HG03108 (cell line): ENCODE data around the gene TANC1.

Source experiments
- ATAC-seq: cut with Tn5 transposase; IDR thresholded peaks from one replicate; pipeline ENCODE4 v1.9.1; 2021; ENCODE audit warnings: moderate library complexity; ENCODE audit not compliant: unreplicated experiment

The TANC1 gene

DNA sequence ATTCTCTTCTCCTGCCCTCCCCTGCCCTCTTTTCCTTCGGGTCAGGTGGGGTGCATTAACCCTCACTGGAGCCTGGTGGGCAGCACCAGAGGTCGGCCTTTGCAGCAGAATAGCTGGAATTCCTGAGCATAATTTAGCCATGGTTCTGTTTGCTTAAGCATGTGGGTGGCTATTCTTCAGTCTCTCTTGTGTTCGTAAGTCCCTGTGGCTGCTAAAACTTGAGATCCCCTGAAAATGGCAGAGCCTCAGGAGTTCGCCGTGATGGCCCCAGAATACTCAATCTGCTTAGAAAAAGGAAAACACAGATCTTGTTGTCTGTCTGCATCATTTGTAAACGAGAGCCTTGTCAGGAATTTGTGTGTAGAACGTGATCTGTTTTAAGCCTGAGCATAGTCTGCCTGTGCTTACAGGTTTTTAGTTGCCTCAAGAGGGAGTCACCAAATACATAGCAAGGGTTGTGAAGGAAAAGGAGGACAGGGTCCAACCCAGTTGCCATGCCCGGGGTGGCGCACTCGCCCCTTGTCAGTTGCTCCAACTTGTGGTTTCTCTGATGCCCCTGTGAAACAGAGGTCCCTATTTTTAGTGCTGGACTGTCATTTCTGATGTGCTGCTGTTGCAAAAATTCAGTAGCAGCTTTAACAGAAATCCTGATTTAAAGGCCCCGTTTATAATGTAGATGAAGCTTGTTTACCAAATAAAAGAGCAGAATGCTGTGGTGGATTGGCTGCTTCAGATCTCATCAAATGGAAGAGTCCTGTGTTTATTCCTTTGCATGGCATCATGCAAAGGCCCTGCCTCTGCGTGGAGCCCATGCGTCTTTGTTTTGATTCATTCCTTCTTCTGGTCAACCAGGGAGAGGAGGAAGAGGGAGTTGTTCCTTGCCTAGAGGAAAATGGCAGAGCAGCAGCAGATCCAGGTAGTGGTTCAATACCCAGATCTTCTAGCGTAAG lies 243.3 kb downstream of the TANC1 start:
- ATAC-seq: no peak

DNA sequence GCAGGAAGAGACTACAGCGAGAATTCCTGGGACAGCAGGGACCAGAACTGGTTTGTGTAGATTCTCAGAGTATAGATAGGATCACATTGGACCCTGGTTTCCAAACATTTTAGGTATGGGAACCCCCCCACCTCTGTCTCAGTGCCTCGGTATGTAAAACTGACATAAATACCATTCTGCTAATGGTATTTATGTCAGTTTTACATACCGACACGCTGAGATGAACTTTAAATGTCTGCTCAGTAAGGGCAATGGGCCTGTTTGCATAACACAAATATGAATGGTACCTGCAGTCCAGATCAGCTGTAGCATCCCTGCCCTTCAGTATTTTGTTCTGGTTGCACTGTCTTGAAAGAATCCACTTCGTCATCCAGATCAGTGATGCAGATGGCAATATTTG lies 244.9 kb downstream of the TANC1 start:
- ATAC-seq: no peak

DNA sequence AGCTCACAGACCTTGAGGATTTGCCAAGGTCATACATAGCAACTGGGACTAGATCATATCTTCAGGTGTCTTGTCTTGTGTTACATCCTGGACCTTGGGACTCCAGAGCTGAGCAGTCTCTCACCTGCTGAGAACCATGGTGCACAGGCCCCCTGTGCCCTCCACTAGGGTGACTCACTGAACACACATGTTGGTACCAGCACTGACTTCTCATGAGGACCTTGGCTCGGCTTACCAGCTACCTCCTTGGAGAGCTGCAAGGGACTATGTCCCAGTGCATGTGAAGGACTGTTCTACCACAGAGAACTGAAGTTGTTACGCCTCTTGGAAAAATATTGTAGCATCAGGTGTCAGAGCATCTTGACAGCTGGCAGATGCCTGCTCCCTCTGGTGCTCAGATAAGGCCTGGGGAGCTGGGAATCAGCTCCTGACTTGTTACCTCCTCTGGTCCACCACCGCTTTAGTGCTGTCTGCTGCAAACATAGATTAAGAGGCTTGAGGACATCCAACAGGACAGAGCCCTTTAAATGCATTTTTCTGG lies 246.0 kb downstream of the TANC1 start:
- ATAC-seq: no peak

DNA sequence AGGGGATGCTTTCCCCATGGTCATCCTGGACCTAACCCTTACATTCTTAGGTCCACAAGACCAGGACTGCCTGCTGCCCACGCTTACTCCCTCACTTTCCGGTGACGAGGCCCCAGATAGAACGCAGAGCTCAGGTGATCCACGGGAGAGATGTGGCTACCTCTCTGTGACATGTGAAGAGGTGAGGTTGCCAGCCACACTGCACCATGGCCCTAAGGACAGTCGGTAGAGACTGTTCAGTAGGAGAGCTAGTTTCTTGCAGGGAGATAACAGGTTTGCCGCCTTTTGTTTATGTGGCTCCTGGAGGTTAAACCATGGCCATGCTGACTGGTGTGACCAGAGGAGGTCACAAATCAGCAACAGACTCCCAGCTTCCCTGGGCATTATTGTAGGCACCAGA lies 246.7 kb downstream of the TANC1 start:
- ATAC-seq: no peak

DNA sequence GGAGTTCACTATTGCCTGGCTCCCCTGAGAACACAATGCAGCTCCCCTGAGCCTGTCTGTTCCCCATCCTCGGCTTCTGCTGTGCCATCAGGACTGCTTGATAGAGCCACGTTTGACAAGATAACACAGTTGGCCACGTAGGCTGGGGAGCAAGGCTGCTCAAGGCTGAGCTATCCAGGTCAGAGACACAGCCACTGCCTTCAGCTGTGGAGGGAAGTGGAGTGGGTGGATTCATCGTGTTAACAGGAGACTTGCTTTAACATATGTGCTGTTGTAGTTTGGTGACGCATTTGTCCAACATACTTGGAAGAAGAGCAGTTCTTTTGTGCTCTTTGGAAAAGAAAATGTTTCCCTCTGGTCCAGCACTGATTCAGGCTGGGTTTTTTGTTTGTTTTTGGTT lies 249.2 kb downstream of the TANC1 start:
- no peak for ATAC-seq

DNA sequence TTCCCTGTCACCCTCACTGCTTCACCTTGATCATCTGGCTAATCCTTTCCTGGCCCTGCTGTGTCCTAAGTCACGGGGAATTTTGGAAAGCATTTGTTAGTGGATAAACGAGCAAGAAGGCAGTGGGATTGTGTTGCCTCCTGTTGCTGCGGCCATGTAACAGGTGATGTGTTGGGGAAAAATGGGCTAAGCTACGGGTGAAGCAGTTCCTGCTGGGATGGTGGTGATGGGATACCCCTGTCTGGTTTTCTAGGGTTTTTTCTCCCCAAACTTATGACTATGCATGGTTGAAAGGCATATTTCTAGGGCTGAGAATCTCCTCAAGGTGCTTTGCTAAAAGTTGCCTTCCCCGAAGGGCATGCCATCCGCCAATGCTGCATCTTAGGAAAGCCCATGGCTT lies 249.9 kb downstream of the TANC1 start:
- ATAC-seq: no peak

DNA sequence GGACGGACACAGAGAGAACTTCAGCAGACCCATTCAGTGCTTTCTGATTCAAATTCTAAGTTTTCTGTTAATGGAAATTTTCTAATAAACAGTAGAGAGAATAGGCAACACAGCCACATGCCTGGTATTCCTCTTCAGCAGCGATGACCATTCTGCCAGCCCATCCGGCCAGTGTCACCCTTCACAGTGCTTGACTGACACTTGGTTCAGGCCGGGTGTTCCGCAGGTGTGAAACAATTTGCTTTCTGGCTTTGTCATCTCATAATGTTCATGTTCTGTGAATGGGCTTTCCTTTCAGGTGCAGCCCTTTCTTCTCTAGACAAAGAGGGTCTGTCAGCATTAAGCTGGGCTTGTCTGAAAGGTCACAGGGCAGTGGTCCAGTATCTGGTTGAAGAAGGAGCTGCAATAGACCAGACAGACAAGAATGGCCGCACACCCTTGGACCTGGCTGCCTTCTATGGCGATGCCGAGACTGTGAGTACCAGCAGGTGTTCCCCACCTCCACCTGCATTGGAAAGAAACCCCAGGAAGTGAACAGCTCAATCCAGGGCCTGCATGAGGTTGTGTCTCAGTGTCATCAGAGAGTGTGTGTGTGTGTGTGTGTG lies 251.1 kb downstream of the TANC1 start:
- no peak for ATAC-seq

DNA sequence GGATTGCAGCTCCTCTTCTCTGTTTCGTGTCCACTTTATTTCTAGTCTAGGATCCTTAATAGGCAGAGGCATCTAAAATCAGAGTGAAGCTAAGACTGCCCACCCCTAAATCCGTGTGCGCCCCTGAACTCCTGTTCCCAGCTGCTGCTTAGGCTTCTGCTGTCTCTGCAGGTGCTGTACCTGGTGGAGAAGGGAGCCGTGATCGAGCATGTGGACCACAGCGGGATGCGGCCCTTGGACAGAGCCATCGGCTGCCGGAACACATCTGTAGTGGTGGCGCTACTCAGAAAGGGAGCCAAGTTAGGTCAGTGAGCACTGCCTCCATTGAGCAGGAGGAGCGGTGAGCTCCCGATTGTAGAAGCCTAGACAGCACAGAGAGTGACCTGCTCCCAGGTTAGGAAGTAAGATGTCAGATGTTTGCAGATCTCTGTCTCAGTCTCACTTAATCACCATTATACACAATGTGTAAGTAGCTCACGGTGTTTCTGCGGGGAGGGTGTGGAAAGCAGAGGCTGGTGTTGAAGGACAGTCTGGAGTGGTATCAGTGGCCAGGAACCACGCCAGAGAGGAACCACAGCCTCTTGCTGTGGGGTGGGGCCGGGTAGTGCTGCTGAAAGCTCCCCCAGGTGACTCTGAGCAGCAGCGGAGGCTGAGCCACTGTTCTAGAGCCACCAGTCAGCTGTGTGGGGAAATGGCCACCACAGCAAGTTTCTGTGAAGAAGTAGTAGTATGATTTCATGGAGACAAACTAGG lies 255.8 kb downstream of the TANC1 start:
- no peak for ATAC-seq

DNA sequence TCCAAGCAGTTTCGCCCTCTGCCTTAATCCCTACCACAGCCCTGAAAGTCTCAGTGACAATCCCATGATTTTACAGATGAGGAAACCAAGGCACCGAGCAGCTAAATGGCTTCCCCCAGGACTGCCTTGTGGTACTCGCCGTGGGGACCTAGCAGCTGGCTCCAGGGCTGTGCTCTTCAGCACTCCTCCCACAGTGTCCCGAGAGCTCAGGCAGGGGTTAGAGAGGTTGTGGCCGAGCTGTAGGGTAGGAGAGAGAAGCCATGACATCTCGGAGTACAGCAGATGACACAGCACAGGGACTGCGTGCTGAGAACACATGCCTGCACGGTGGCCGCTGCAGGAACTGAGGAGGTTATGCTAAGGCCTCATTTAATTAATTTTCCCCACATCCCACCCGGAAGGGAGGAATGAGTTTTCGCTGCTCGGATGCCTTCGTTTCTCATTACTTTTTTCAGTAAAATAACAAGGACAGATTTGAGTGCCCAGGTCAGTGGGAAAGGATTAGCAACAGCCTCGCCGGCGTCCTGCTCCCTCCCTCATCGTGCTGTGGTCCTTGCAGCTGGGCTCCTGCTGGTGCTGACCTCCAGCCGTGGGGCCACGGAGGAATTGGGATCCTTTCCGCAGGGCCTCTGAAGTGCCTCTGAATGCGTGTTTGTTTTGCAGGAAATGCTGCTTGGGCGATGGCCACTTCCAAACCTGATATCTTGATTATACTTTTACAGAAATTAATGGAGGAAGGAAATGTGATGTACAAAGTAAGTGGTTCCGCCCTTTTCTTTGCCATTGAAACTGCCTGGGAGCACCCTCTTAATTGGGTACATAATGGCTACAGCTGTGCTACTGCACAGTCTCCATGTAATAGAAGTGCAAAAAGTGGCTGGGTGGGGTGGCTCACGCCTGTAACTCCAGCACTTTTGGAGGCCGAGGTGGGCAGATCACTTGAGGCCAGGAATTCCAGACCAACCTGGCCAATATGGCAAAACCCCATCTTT lies 256.9 kb downstream of the TANC1 start:
- ATAC-seq: no peak

DNA sequence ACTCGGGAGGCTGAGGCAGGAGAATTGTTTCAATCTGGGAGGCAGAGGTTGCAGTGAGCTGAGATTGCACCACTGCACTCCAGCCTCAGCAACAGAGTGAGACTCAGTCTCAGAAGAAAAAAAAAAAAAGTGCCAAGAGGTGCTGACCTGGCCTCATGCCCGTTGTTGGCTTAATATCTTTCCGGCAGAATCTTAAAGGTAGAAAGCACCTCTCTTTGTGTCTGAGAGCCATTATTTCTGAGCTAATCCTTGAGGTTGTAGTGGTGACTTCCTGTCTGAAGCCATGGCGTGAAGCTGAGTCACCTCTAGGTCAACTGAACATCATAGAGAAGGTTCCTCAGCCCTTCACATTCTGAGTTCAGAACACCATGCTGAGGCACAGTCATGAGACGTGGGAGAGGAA lies 257.6 kb downstream of the TANC1 start:
- no peak for ATAC-seq

DNA sequence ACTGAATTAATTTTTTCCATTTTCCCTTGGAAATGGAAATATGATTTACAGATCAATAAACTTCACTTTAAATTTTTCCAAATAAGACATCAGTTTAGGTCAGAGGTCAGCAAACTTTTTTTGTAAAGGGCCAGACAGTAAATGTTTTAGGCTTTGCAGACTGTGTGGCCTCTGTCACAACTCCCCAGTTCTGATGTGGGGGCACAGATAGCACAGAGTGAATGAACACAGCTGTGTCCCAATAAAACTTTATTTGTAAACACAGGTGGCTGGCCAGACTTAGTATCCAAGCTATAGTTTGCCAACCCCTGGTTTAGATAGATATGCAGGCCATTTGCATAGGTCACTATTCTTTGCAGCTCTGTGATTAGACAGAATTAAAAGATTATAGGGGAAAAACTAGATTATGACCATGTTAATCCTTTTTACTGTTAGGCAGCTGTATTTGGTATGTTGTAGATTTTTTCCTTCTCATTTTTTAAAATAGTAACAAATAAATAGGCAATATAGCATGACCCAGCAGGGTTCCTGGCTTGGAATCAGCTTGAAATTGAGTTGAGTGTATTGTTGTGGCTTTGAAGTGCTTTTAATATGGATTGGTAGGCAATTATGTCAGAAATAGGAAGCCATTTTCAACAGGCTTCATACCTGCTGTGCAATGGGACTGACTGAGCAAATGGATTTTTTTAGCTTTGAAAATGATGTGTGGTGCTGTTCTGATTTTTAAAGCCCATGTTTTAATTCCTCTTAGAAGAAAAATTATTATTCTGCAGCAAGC lies 258.4 kb downstream of the TANC1 start:
- ATAC-seq: no peak

DNA sequence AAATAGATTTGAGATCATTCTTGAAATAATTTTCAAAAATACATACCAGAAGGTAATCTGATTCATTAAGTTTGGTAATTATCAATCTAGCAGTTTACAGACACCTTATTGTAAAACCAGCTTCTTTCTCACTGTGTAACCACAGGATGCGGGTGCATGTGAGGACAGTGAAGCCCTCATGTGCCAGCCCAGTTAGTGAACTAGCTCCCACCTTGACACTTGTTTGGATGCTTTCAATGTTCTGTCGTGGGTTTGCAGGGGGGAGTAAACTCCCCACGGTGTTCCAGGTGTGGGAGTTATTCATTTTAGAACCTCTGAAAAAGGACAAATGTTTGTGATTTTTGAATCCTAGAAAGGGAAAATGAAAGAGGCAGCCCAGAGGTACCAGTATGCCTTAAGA lies 259.0 kb downstream of the TANC1 start:
- no peak for ATAC-seq

DNA sequence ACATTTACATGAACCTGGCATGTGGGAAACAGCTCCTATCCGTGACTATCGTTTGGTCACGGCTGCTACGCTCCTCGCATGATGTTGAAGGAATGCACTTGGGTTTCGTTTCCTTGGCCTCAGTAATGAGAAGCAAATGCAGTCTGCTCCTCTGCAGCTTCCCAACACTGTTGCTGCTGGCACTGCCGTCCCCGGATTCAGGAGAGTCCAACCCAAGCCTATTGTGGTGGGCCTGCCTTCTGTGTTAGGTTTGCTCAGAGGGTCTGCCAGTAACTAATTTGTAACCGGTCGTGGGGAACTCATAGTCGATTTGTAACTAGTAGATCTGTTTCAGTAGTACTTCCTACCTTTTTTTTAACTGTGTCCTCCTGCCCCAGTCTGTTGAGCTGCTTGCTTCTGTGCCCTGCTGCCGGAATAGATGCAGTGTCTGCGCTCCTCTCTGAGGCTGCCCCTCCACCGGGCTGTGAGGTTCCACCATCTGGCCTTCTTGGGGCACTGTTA lies 259.7 kb downstream of the TANC1 start:
- ATAC-seq: no peak

DNA sequence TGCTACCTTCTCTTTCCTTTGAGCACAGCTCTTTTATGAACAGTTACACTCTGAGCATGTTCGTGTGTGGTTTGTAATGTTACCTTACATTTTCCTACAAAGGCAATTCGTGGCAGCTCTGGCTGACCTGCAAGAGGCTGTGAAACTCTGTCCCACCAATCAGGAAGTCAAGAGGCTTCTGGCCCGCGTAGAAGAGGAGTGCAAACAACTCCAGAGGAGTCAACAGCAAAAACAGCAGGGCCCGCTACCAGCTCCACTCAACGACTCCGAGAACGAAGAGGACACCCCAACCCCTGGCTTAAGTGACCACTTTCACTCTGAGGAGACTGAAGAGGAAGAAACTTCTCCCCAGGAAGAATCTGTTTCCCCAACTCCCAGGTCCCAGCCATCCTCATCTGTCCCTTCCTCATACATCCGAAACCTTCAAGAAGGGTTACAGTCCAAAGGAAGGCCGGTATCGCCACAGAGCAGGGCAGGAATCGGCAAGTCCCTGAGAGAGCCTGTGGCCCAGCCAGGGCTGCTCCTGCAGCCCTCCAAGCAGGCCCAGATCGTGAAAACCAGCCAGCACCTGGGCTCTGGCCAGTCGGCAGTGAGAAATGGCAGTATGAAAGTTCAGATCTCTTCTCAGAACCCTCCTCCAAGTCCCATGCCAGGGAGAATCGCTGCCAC lies 261.2 kb downstream of the TANC1 start:
- ATAC-seq: no peak

DNA sequence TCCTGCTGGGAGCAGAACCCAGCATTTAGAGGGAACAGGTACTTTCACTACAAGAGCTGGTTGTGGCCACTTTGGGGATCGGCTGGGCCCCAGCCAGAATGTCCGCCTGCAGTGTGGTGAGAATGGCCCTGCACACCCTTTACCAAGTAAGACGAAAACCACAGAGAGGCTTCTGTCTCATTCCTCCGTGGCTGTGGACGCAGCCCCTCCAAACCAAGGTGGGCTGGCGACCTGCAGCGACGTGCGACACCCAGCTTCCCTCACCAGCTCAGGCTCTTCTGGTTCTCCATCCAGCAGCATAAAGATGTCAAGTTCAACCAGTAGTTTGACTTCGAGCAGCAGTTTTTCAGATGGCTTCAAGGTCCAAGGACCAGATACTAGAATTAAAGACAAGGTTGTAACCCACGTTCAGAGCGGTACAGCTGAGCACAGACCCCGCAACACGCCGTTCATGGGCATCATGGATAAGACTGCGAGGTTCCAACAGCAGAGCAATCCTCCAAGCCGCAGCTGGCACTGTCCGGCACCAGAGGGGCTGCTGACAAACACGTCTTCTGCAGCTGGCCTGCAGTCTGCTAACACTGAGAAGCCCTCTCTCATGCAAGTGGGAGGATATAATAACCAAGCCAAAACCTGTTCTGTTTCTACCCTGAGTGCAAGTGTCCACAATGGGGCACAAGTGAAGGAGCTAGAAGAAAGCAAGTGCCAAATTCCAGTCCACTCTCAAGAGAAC lies 261.9 kb downstream of the TANC1 start:
- no peak for ATAC-seq

DNA sequence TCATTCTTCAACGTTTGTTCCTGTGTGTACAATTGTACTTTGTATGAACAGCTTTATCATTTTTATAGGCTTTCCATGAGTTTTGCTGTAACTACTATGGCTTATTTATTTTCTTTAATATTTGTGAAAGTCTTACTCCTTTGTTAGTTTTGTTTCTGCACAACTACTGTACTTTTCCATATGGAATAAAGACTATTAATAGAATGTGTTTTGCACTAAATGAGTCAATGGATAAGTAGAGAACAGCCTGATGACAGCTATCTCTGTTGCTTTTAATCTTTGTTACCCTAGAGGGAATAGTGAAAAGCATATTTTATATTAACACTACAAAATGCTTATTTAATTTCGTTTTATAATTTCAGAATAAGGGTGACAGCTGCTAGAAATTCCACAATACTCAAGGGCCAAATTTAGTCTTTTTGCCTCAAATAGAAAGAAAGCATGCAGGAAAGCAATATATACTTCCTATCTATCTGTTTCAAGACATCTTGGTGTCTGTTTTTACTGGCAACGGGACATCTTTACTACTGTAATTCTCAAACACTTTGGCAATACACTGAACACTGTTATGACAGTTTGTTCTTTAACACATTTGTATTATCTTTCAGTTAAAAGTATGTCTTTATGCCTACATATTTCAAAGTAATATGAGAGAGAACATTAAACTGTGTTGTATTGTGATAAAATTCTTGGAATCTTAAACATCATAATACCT lies 264.2 kb downstream of the TANC1 start:
- no peak for ATAC-seq

DNA sequence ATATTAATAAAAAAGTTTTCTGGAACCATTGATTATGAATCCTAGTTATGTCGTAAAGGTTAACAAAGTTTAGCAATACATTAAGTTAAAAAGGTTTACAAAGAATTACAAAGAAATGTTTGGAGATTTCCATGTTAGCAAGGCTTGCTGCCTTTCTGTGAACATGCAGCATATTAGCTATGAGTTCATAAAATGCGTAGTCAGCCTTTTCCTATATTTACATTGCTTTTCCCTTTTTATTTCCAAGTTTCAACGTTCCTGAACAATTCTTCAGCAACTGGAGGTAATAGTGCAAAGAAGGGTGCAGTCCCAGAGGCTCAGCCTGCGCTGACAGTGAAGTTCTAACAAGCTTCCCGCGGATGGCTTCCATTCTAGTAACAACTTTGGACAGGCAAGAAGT lies 266.4 kb downstream of the TANC1 start:
- no peak for ATAC-seq
